CD14-positive monocyte (primary cell): Measurements from ENCODE around the gene EYS. TPM values are rescaled to one million over a fixed set of nuclear protein-coding genes. Genes with fewer than 3 reads are reported as not detected.

Experiments
- DNase-seq, 3 donors: peaks; one replicate each; pipeline ENCODE4 v3.0.0-alpha.2; 2011 to 2022
- H2AFZ ChIP-seq: 2 replicates; pipeline ENCODE4 v1.6.0; 2012; ENCODE audit warnings: mild to moderate bottlenecking, low read depth, low read length, inconsistent platforms; ENCODE audit not compliant: insufficient read depth, poor library complexity, severe bottlenecking
- H3K27ac ChIP-seq, 2 donors: 1 replicate in 1 of 2; 2 replicates in 1 of 2; pipeline ENCODE4 v1.5.1; 2012 to 2013; ENCODE audit warnings: low read length in 2 of 2, control low read depth in 1 of 2, inconsistent platforms in 1 of 2, low read depth in 1 of 2, mild to moderate bottlenecking in 1 of 2
- H3K27me3 ChIP-seq, 2 donors: one replicate each; pipeline versions ENCODE4 v1.6.0 to v1.6.1; 2011 to 2013; ENCODE audit warnings: low read length in 2 of 2; ENCODE audit not compliant: control insufficient read depth in 2 of 2, insufficient read depth in 2 of 2
- H3K36me3 ChIP-seq, 2 donors: replicated peaks in 1 of 2; 1 replicate in 1 of 2; 2 replicates in 1 of 2; pipeline versions ENCODE4 v1.5.1 to v1.6.1; 2012 to 2013; ENCODE audit warnings: low read length in 2 of 2, control low read depth in 1 of 2, inconsistent platforms in 1 of 2, mild to moderate bottlenecking in 1 of 2; ENCODE audit not compliant: insufficient read depth in 2 of 2, control insufficient read depth in 1 of 2
- H3K4me1 ChIP-seq, 2 donors: 1 replicate in 1 of 2; 2 replicates in 1 of 2; pipeline versions ENCODE4 v1.5.1 to v1.6.1; 2012 to 2013; ENCODE audit warnings: low read length in 2 of 2, control low read depth in 1 of 2, inconsistent platforms in 1 of 2, mild to moderate bottlenecking in 1 of 2, moderate library complexity in 1 of 2; ENCODE audit not compliant: insufficient read depth in 2 of 2, control insufficient read depth in 1 of 2
- H3K4me2 ChIP-seq: replicated peaks from 2 replicates; pipeline ENCODE3; 2012; ENCODE audit warnings: low read length, moderate library complexity, mild to moderate bottlenecking; ENCODE audit not compliant: poor library complexity, severe bottlenecking; ENCODE audit errors: extremely low read depth
- H3K4me3 ChIP-seq, 3 experiments: fragments of 200-600 bp in 1 of 3; sonication (generic) in 1 of 3; replicated peaks in 1 of 3; 1 replicate in 2 of 3; 2 replicates in 1 of 3; pipeline ENCODE4 v1.5.1; 2011 to 2013; ENCODE audit warnings: low read length in 3 of 3, mild to moderate bottlenecking in 3 of 3, control low read depth in 2 of 3, low read depth in 2 of 3, inconsistent platforms in 1 of 3, moderate library complexity in 1 of 3
- H3K79me2 ChIP-seq: 2 replicates; pipeline ENCODE4 v1.6.0; 2012; ENCODE audit warnings: mild to moderate bottlenecking, control low read depth, inconsistent platforms, low read length, moderate library complexity; ENCODE audit not compliant: insufficient read depth
- H3K9ac ChIP-seq: 2 replicates; pipeline ENCODE4 v1.6.0; 2017; ENCODE audit warnings: low read length, mild to moderate bottlenecking; ENCODE audit not compliant: insufficient read depth, poor library complexity, severe bottlenecking
- H3K9me3 ChIP-seq, 2 donors: replicated peaks in 1 of 2; 1 replicate in 1 of 2; 2 replicates in 1 of 2; pipeline versions ENCODE4 v1.5.1 to v1.6.1; 2012 to 2013; ENCODE audit warnings: low read length in 2 of 2, control low read depth in 1 of 2; ENCODE audit not compliant: control insufficient read depth in 1 of 2, insufficient read depth in 1 of 2
- H4K20me1 ChIP-seq: 2 replicates; pipeline ENCODE4 v1.6.0; 2012; ENCODE audit warnings: mild to moderate bottlenecking, low read length, control low read depth, moderate library complexity; ENCODE audit not compliant: insufficient read depth
- H3K27ac Mint-ChIP-seq, 7 donors: one replicate each; pipeline ENCODE4 v1.8.0; 2020; ENCODE audit warnings: mild to moderate bottlenecking in 7 of 7, mixed read lengths in 7 of 7, moderate library complexity in 6 of 7, inconsistent platforms in 2 of 7
- H3K27me3 Mint-ChIP-seq, 3 donors: one replicate each; pipeline ENCODE4 v1.8.0; 2021 to 2022; ENCODE audit warnings: low read depth in 3 of 3, mild to moderate bottlenecking in 3 of 3, mixed read lengths in 3 of 3, moderate library complexity in 3 of 3, inconsistent platforms in 1 of 3
- H3K36me3 Mint-ChIP-seq, 2 donors: one replicate each; pipeline ENCODE4 v1.8.0; 2020; ENCODE audit warnings: mixed read lengths in 2 of 2, inconsistent platforms in 1 of 2, mild to moderate bottlenecking in 1 of 2
- H3K4me1 Mint-ChIP-seq: one replicate; pipeline ENCODE4 v1.8.0; 2020; ENCODE audit warnings: mild to moderate bottlenecking, mixed read lengths
- H3K4me3 Mint-ChIP-seq, 2 donors: one replicate each; pipeline ENCODE4 v1.8.0; 2020; ENCODE audit warnings: mild to moderate bottlenecking in 2 of 2, mixed read lengths in 2 of 2, moderate library complexity in 1 of 2
- H3K9me3 Mint-ChIP-seq, 7 donors: one replicate each; pipeline ENCODE4 v1.8.0; 2020 to 2022; ENCODE audit warnings: mixed read lengths in 7 of 7, mild to moderate bottlenecking in 6 of 7, moderate library complexity in 6 of 7, inconsistent platforms in 2 of 7
- WGBS: methylation state at CpG from one replicate; pipeline ENCODE4 v1.1.5; 2013; ENCODE audit warnings: missing lambda C conversion rate; ENCODE audit not compliant: insufficient coverage; 5-methylcytosine and 5-hydroxymethylcytosine counted together
- intact Hi-C, 2 donors: fragments of 100-400 bp; cut with micrococcal nuclease; formaldehyde crosslinking; loops; one replicate each; pipeline versions ENCODE4 v1.15.0 to v1.15.1; 2023
- polyA plus RNA-seq, 3 donors: library from polyadenylated mRNA; depleted of rRNA in 1 of 3; unstranded in 2 of 3; stranded (reverse) in 1 of 3; fragments of 300-500 nt in 2 of 3; fragments of >200 nt in 1 of 3; fragmentation: Illumina TruSeq in 2 of 3; gene quantifications; 1 replicate in 2 of 3; 2 replicates in 1 of 3; pipeline ENCODE4 v1.2.3, GENCODE V29; 2012 to 2021
- TF ChIP-seq, protein P1 (sequence below): fragments of 200-600 bp; IDR thresholded peaks from one replicate; pipeline ENCODE4 v1.8.0; 2022; ENCODE audit warnings: antibody characterized with exemption, mild to moderate bottlenecking

Gene EYS
- polyA plus RNA-seq, 3 donors: 0.01 to 0.03 TPM; not detected in 1

DNA sequence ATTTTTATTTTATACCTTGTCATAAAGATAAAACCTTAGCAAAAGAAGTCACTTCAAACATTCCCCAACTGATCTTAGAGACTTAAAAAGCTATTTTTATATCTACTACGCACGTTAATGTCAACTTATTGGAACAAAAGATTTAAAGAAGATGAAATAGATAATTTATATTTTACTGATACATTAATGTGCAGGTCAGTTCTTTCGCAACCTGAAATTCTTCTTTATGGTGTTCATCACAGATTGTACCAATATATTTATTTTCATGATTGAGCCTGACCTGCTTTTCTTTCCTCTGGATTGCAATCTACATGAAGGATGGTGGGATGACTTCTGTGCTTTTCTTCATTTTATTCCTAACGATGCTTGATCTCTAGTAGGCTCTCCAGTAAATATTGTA, 1475.1 kb downstream of the EYS start:
- intact Hi-C loops: no loop called here
- TF ChIP-seq, protein P1, sequence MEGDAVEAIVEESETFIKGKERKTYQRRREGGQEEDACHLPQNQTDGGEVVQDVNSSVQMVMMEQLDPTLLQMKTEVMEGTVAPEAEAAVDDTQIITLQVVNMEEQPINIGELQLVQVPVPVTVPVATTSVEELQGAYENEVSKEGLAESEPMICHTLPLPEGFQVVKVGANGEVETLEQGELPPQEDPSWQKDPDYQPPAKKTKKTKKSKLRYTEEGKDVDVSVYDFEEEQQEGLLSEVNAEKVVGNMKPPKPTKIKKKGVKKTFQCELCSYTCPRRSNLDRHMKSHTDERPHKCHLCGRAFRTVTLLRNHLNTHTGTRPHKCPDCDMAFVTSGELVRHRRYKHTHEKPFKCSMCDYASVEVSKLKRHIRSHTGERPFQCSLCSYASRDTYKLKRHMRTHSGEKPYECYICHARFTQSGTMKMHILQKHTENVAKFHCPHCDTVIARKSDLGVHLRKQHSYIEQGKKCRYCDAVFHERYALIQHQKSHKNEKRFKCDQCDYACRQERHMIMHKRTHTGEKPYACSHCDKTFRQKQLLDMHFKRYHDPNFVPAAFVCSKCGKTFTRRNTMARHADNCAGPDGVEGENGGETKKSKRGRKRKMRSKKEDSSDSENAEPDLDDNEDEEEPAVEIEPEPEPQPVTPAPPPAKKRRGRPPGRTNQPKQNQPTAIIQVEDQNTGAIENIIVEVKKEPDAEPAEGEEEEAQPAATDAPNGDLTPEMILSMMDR: no peak
- Mint-ChIP-seq H3K36me3 (no peaks in the 10 kb centered on the region), H3K9me3 (peaks cover 0 to 1% (median 0%) of the 10 kb centered on the region in 7 donors), H3K4me3 (no peak overlapping the region), H3K27me3 (peaks cover 0 to 2% (median 0%) of the 10 kb centered on the region in 3 donors), H3K4me1 (no peaks in the 10 kb centered on the region), H3K27ac (no peak overlapping the region)
- no peaks in the 10 kb centered on the region for H3K36me3 ChIP-seq
- no peak for DNase-seq
- no peaks in the 10 kb centered on the region for H4K20me1 ChIP-seq
- H2AFZ ChIP-seq: no peak overlapping the region
- H3K9me3 ChIP-seq: no peaks in the 10 kb centered on the region
- H3K27ac ChIP-seq: no peak overlapping the region
- no peak overlapping the region for H3K4me3 ChIP-seq
- H3K79me2 ChIP-seq: no peaks in the 10 kb centered on the region
- no peaks in the 10 kb centered on the region for H3K27me3 ChIP-seq
- H3K9ac ChIP-seq: no peak overlapping the region
- WGBS: no CpG with 5 or more reads among the region's 4 CpGs
- H3K4me2 ChIP-seq: no peak overlapping the region
- H3K4me1 ChIP-seq: no peaks in the 10 kb centered on the region

DNA sequence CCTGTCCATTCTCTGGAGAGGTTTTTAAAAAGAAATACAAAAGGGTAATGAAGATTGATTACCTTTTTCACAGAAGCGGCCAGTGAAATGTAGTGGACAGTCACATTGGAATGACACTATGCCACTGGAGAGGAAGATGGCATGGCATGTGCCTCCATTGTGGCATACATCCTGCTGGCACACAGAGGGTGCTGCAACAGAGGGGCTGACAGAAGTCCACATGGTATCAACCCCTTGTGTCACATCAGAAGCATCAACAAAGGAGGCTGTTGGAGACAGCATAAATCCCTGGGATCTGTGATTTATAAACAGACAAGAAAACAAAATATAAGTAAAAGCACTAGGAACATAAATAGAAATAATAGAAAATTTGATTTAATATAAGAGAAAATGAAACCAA, 1476.5 kb downstream of the EYS start:
- no peak overlapping the region for H3K9ac ChIP-seq
- H3K4me2 ChIP-seq: no peak overlapping the region
- H3K27me3 ChIP-seq: no peaks in the 10 kb centered on the region
- no peaks in the 10 kb centered on the region for H4K20me1 ChIP-seq
- intact Hi-C loops: no loop called here
- no peak overlapping the region for H3K27ac ChIP-seq
- no peaks in the 10 kb centered on the region for H3K36me3 ChIP-seq
- Mint-ChIP-seq H3K36me3 (no peaks in the 10 kb centered on the region), H3K27ac (no peak overlapping the region), H3K27me3 (peaks cover 0 to 2% (median 0%) of the 10 kb centered on the region in 3 donors), H3K9me3 (peaks cover 0 to 1% (median 0%) of the 10 kb centered on the region in 7 donors), H3K4me1 (no peaks in the 10 kb centered on the region), H3K4me3 (no peak overlapping the region)
- DNase-seq: no peak
- H3K9me3 ChIP-seq: no peaks in the 10 kb centered on the region
- H2AFZ ChIP-seq: no peak overlapping the region
- no peak overlapping the region for H3K4me3 ChIP-seq
- no peaks in the 10 kb centered on the region for H3K79me2 ChIP-seq
- H3K4me1 ChIP-seq: no peaks in the 10 kb centered on the region
- WGBS: 80% methylated on average over 1 of the region's 1 CpG
- TF ChIP-seq, protein P1: no peak
